GM19240 (cell line): ENCODE data around the gene FGGY.
"Not testable (repeated sequence)": the region's sequence is repeated elsewhere in the genome, so short reads cannot be mapped to it uniquely, and the experiment has no call there.

Experiments
- DNase-seq: peaks from one replicate; pipeline ENCODE4 v3.0.0; 2011; ENCODE audit warnings: low spot score; ENCODE audit not compliant: insufficient read length

FGGY gene

DNA sequence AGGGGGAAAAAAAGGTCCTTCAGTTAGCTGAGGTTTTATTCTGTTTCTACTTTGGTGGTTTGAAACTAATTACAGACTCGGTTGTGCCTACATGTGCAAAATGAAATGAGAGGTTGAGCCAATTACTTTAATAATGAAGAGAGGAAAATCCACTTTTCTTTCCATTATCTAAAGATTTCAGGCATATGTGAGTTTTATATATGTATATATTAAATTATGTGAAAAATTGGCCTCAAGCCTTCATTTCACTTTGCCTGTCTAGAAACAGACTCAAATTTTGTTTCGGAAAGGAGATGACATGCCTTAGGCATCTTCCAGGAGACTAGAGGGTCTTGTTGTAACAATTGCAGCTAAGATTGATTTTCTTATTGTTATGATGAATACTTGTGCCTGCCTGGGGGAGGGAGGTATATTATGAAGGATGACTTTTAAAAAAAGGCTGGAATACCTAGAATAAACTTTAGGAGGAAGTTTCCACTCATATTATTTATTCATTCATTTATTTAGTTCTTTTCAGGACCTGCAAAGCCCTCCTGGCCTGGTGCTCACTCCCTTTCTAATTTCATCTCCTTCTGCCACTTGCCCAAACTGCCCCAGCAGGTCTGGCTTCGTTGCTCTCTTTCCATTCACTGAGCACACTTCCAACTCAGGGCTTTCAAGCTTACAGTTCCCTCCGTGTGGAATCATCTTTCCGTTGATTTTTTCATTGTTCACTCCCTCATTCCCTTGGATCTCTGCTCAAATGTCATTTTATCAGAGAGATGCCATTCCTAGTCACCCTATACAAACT, 423.6 kb downstream of the FGGY start:
- DNase-seq, result no peak

DNA sequence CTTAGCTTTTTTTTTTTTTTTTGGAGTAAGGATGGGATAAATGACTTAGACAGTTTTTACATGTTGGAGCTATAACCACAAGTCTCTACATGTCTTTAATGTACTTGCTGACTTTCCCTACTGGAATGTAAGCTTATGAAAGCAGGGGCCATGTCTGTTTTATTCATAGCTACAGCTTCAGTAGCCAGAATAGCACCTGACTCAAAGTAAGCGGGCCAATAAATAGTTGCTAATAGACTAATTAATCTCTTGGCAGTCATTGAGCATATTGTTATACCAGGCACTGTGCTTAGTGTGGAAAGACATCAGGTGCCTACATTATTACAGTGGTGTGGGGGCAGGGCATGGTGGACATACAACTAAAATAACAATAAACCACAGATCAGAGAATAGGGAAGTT, 433.4 kb downstream of the FGGY start:
- no peak for DNase-seq

DNA sequence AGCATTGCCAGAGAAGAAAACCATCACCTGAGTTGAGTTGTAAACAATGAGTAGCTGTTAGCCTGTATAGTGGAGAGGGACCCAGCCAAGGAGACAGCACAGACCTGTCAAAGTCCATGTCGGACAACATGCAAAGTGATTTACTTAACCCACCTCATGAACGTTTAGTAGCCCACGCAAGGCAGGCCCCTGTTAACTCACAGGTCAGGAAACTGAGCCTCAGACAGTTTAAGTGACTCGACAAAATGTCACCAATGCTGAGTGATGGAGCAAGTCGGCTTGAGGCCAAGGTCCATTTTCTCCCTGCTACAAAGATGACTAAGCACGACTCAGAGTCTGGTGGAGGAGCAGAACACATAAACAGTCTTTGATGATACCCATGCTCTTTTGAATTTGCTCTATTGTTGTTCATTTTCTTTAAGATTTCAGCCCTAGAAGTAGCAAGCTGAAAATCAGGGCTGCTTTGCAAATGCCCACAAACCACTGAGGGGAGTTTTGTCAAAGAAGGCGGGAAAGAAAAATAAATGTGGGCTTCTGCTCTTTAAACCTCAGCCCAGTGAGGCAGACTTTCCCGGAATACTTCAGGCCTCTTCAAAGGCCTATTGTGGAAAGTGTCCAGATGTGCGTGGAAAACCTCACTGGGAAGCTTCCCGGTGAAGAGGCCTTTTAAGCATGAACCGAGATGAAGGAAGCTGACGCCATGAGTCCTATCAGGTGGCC, 434.0 kb downstream of the FGGY start:
- no peak for DNase-seq

DNA sequence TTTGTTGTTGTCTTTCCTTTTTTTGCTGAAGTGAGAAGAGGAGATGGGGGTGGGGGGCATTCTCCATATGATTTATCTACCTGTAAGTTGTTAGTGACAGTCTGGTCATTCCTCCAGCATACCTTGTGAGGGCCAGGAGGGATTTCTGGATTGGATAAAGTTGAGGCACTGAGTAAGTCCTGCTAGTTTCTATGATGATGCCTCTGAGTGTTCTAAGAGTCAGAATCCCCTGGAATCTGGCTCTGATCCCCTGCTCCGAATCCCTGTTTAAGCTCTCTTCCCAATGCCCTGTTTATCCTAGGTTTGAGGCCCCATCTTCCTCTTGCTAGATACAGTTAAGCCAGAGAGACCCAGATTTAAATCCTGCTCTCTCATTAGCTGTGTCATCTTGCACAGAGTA, 434.7 kb downstream of the FGGY start:
- no peak for DNase-seq

DNA sequence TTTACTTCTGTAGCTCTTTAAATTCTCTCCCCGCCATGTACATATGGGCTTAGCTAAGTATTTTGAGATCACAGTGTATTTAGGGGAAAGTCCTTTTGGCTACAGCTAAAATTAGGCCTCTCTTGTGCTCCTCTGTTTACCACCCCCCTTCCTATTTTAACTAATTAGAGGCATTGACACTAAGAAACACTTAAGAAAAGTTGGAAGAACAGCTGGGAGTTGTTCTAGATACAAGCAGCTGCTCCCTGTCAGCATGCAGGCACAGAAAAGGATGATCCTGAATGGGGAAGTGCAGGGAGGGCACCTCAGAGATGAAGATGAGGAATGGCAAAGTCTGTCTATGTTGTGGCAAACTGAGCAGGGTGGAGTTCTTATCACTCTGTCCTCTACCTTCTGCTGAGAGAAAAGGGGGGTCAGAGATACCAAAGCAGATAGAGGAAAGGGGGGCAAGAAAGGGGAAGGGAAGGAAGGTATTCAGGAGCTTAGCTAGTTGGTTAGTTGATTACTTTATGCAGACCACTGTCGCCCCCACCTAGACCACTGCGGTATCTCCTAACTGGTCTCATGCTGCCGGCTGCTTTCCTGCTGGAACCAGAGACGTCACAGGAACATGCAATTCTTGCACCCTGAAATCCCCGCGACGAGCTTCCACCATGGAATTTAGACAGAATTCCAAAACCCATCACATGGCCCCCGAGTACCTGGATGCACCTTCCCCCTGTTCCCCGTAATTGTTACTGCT, 435.5 kb downstream of the FGGY start:
- no peak for DNase-seq

DNA sequence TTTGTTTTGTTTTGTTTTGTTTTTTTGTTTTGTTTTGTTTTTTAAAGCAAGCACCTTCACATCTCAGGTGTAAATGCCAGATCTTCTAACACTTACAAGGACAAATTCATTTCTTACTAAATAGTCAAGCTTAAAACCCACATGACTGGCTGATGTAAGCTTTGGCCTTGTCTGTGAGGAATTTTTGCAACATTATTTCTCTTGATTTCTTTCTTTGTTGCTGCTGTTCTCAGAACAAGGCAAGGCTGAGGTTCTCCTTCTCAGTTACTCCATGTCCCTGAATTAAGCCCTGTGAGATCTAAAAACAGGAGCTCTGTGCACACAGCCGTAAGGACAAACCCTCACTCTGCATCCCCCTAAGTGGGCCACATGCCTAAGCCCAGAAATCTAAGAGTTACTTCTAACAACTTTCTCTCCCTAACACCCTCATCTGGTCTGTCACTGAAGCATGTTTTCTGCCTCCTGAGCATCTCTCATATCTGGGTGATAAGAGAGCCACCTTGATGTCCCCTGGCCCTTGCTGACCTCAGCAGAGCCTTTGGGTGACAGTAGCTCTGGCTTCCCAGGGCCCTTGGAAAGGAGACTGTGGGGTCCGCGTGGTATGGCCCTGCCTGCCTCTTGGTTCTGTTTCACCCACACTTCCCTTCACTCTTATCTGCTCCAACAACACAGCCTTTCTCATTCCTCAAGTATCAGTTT, 436.7 kb downstream of the FGGY start:
- no peak for DNase-seq

DNA sequence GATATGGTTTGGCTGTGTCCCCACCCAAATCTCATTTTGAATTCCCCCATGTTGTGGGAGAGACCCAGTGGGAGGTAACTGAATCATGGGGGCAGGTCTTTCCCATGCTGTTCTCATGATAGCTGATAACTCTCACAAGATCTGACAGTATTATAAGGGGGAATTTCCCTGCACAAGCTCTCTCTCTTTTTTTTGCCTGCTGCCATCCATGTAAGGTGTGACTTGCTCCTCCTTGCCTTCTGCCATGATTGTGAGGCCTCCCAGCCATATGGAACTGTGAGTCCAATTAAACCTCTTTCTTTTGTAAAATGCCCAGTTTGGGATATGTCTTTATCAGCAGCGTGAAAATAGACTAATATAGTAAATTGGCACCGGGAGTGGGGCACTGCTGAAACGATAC, 439.0 kb downstream of the FGGY start:
- not testable (repeated sequence) for DNase-seq

DNA sequence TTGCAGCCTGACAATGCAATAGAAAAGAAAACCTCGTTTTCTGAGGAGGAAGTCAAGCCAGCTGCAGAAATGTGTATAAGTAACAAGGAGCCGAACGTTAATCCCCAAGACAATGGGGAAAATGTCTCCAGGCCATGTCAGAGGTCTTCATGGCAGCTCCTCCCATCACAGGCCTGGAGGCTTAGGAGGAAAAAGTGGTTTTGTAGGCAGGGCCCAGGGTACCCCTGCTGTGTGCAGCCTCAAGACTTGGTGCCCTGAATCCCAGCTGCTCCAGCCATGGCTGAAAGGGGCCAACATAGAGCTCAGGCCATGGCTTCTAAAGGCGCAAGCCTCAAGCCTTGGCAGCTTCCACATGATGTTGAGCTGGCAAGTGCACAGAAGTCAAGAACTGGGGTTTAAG, 439.9 kb downstream of the FGGY start:
- DNase-seq, result no peak

DNA sequence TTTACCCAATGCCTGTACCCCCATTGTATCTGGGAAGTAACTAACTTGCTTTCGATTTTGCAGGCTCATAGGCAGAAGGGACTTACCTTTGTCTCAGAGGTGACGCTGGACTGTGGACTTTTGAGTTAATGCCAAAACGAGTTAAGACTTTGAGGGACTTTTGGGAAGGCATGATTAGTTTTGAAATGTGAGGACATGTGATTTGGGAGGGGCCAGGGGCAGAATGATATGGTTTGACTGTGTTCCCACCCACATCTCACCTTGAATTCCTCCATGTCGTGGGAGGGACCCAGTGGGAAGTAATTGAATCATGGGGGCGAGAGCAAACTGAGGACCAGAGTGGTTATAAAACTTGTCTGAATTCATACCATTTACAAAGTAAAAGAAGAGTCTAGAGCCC, 440.7 kb downstream of the FGGY start:
- DNase-seq, result no peak

DNA sequence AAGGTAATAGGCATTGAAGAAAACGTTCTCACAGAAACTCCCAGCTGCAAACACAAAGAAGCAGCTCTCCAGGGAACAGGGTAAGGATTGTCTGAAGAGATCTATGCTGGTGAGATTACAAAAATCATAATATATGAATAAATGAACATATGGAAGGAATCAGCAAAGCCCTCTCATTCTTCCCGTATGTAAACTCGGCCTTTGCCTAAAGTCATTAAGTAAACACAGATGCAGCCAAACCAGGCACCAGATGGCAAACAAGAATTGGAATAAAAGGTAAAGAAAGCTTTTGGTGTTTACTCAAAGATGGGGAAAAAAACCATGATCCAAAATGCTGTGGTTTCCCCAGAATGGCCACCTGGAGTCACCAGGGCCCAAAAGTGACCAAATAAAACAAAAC, 441.3 kb downstream of the FGGY start:
- DNase-seq, result no peak

DNA sequence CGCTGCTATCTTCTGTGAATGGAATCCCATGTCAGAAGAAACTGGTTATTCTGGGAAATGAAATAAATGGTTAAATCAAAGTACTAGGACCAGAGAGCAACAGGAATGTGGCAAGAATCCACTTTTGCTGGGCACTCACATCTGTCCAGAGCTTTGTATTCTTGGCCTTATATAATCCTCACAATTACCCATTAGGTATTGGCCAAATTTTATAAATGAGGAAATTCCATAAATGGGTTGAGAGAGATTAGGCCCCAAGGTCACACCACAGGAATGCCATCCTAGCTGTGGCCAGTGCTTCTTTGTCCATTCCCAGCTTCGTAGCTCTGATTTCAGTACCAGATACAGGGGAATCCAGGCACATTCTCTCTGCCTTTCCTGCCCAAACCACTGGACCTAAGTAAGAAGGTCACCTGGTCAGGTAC, 441.7 kb downstream of the FGGY start:
- DNase-seq, result no peak

DNA sequence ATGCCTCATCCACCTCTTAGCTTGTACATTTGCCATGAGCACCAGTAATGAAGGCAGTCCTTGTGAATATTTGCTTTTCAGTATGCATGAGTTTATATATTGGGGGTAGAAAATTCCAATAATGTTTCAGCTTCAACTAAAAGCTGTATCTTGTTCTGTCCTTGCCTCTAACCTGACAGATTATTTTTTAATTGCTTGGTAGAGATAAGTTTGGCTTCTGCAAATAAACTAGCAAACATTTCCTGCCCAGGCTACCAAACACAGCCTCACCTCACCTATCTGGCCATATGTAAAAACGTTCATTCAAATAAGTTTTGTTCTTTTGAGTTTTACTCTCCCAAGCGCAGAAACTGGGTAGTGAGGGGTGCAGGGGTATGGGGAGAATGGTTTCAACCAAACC, 442.2 kb downstream of the FGGY start:
- no peak for DNase-seq

DNA sequence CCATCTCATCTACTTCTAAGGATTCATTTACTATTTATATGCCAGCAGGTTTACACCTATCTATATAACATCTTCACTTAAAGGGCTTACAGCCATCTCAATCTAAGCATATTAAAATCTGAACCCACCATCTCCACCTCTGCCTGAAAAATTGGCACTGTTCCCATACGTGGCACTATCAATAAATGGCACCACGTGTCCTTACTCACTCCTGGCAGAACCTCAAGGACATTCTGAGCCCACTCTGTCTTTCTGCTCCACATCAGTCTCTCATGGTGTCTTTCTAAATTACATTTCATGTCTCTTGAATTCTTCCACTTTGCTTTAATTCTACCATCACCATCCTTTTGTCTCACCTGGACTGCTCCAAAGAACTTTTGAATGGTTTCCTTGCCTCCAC, 445.6 kb downstream of the FGGY start:
- DNase-seq, result no peak

DNA sequence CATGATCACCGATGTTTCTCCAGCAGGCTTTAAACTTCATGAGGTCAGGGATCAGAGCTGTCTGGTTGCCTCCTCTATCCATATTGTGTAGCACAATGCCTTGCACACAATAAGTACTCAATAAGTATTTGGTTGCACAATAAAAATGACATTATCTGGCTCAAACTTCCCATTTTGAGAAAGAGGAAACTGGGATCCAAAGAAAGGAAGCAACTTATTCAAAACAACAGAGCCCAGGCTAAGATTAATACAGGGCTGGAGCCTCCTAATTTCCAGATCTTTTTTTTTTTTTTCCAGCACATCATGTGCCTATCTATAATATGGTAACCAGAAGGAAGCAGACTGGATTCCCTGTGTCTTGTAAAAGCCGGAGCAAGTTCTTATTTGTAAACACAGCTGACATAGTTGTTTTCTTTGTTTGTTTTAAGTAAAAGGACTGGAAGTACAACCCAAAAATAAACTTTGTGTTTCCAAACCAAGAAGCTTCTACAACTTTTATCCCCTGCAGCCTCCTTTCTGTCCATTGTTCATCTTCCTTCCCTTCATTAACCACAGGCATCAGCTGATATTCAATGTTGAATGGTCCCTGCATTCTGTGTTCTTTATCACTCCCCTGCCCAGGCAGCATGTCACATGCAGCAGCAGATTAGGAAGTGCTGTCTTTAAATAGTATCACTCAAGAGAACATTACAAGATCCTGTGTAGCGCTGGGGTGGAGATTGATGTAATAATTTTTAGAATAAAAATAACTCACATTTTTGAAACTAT, 446.6 kb downstream of the FGGY start:
- no peak for DNase-seq

DNA sequence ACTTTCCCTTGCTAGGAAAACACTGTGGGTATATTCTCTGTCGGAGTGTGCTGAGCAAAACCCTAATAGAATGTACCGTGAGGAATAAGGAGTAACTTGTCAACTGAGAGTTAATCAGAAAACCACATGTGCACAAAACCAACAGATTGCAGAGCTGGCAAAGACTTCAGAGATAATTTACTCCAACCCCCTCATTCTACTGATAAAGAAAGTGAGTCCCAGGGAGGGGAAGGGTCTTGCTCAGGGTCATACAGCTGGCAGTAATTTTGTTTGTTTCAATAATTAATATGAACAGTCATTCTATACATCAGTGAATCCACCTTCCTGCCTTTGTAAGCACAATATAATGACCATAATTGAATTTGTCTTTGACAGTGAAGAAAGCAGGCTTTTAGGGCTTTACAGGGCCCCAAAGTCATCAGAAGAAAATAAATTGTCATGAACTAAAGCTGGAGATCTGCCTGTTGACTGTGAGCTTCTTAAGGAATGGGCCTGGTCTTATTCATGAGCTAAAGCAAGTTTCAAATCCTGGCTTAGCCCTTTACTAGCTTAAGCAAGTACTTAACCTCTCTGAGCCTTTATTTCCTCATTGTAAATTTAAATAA, 450.6 kb downstream of the FGGY start:
- DNase-seq, result no peak

DNA sequence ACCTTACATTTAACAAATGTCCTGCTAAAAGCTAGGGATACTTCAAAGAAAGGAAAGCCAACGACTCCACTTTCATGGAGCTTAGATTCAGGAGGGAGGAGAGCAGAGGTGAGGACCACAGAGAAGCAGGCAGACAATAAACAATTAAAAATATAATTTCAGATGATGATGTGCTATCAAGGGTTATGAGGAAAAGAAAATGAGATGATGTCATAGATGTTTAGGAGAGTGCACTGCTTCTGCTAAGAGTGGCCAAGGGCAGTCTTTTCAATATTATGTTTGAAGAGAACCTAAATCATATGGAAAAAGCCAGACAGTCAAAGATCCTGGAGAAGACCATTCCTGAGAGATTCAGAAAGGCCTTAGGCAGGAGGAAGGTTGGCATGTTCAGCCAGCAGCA, 451.2 kb downstream of the FGGY start:
- DNase-seq, result no peak

DNA sequence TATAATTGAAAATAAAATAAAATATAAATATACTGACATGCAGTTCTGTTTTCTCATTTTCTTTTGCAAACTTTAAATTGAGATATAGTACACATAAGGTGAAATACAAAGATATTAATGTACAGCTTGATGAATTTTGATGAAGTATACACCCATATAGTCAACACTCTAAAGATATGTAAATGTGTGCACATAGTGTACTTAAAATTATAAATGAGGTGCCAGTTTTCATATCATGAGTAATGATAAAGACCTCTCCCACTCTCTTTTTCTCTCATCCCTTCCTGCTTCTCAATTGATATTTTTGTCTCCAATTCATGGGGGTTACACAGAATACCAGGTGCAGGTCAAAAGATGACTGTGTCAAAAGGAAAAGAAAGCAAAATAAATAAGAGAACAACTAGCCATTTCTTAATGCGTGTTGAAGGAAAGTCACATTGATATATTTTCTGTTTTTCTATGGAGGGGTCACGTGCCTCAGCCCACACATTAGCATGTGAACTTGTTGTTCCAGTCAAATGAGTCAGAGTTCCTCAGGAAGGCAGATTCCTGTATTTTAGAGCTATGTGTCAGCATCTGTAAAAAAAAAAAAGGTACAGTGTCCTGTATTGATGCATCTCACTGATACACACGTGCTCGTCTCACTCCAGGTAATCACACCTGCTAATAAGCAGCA, 453.6 kb downstream of the FGGY start:
- DNase-seq, result no peak

DNA sequence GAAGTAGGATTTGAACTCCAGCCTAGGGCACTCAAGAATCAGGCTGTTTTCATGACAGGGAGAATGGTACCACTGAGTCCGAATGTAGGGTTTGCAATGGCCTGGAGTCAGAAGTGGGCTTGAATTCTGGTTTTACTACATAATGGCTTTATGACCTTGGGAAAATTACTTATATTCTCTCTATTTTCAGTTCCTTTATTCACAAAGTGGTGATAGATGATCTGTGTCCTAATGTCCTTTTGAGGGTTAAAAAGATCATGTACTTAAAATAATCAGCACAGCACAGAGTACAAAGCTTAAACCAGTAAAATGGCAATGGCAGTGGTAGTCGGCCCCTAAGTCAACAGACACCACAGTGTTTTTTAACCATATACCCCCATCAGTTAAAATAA, 454.1 kb downstream of the FGGY start:
- no peak for DNase-seq

DNA sequence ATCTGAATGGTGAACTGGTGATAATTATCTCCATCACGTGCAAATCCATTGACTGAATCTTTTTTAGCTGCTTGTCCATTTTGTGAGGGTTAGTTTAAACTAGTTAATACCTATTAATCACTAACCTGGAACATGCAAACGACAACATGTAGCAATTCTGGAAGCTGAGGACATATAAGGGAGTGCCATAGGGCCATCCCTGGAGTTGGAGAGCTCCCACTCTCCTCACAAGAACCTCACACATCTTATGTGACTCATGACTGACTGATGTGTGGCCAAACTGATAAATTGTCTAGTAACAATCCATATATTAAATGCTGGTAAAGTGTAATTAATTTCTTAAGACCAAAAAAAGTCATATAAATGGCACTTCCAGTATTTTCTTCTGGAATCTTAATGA, 454.9 kb downstream of the FGGY start:
- DNase-seq, result no peak
